ENCODE measurements around the gene DCTD. TPM values are rescaled to one million over a fixed set of nuclear protein-coding genes. Genes with fewer than 3 reads are reported as not detected.

Gene DCTD
- total RNA-seq, 1 donor from 2014 or later, result 93.4 TPM

DNA sequence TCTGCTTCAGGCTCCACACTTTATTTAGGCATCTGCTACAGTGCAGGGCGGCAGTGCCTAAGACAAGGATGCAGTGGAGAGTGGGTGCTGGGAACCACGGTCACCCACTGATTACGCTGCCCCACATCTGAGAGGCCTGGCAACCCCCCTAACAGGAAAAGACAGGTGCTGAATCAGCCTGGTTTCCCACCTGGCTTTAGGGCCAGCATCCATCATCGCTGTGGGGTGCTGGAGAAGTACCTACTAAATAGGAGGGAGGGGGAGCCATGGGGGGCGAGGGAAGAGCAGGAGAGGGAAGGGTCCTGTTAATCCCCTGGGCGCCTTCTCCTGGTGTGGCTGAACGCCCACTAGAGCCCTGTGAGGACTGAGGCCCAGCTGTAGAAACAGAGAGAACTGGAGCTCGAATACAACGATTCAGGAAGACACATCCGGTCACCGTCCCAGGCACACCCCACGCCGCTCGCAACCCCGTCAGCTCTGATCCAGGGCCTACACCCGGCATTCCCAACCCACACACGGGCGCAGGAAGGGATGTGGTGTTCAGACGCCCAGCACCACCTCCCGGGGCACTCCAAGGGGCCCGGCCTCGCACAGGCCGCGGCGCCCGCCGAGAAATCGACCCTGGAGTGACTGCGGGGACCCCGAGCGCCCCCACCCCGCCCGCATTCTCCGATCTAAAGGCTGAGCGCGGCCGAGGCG is 554 bp downstream of the DCTD start:
- no peaks in the 10 kb centered on the region for H3K27me3 Mint-ChIP-seq (ENCODE audit: insufficient read depth, low read depth)
- no peak for DNase-seq (ENCODE audit: low spot score)
- no peak overlapping the region for H3K27ac ChIP-seq

DNA sequence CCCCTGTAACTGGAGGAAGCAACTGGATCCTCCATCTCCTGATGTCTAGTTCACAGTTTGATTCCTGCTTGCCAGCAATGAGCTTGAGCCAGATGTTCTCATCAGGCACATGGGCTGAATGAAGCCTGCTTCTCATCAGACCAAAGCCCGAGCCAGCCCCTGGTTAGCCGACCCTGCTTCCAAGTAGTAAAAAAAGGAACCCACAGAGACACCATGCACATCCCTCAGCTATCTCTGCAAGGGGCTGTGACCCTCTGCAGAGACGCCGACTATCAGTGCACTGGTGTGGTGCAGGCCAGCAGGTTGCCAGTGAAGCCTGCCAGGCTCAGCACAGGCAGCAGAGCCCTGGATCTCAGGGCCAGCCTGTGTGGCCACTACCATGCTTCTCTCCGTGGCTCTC is 2.8 kb downstream of the DCTD start:
- Mint-ChIP-seq H3K27me3 (ENCODE audit: insufficient read depth, low read depth) (no peaks in the 10 kb centered on the region), H3K36me3 (peaks cover 29% of the 10 kb centered on the region), H3K27ac (no peak overlapping the region), H3K4me3 (no peak overlapping the region), H3K9me3 (no peaks in the 10 kb centered on the region), H3K4me1 (peaks cover 25% of the 10 kb centered on the region)
- Histone ChIP-seq H3K9ac (no peak overlapping the region), H2AFZ (replicated peaks) (no peak overlapping the region), H3K27ac (no peak overlapping the region), H3K27me3 (peaks cover 1% of the 10 kb centered on the region), H3F3A (ENCODE audit: low read depth) (peaks cover 17% of the 10 kb centered on the region), H3K36me3 (peaks cover 23% of the 10 kb centered on the region), H3K4me1 (peaks cover 13% of the 10 kb centered on the region), H3K4me2 (no peak overlapping the region), H4K20me1 (ENCODE audit: low read depth) (no peaks in the 10 kb centered on the region), H3K79me2 (ENCODE audit: low read depth) (peaks cover 30% of the 10 kb centered on the region), H3K4me3 (no peak overlapping the region), H3K9me3 (ENCODE audit: low read depth) (no peaks in the 10 kb centered on the region)
- no peak for TF ChIP-seq EZH2 (IDR thresholded peaks at IDR 0.05)
- TF ChIP-seq, protein P1, sequence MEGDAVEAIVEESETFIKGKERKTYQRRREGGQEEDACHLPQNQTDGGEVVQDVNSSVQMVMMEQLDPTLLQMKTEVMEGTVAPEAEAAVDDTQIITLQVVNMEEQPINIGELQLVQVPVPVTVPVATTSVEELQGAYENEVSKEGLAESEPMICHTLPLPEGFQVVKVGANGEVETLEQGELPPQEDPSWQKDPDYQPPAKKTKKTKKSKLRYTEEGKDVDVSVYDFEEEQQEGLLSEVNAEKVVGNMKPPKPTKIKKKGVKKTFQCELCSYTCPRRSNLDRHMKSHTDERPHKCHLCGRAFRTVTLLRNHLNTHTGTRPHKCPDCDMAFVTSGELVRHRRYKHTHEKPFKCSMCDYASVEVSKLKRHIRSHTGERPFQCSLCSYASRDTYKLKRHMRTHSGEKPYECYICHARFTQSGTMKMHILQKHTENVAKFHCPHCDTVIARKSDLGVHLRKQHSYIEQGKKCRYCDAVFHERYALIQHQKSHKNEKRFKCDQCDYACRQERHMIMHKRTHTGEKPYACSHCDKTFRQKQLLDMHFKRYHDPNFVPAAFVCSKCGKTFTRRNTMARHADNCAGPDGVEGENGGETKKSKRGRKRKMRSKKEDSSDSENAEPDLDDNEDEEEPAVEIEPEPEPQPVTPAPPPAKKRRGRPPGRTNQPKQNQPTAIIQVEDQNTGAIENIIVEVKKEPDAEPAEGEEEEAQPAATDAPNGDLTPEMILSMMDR (IDR thresholded peaks at IDR 0.05), result no peak
- no peak for TF ChIP-seq EZH2phosphoT487 (IDR thresholded peaks at IDR 0.05)
- DNase-seq (ENCODE audit: low spot score), result no peak

More for the DNA sequence above, 554 bp downstream of the DCTD start:
- H3K36me3 ChIP-seq, result peaks cover 6% of the 10 kb centered on the region
- Mint-ChIP-seq H3K27ac (peak overlapping the region; percentile 76), H3K9me3 (no peaks in the 10 kb centered on the region), H3K36me3 (peaks cover 17% of the 10 kb centered on the region), H3K4me1 (peaks cover 25% of the 10 kb centered on the region), H3K4me3 (peak overlapping the region; percentile 91)
- TF ChIP-seq, protein P1 (IDR thresholded peaks at IDR 0.05), result no peak
- TF ChIP-seq EZH2 (IDR thresholded peaks at IDR 0.05), result no peak
- no peak for TF ChIP-seq EZH2phosphoT487 (IDR thresholded peaks at IDR 0.05)
- peaks cover 18% of the 10 kb centered on the region for H3K79me2 ChIP-seq (ENCODE audit: low read depth)
- H3K4me1 ChIP-seq, result peaks cover 13% of the 10 kb centered on the region
- peak overlapping the region; percentile 82 for H2AFZ ChIP-seq (replicated peaks)
- peaks cover 5% of the 10 kb centered on the region for H3K27me3 ChIP-seq
- no peaks in the 10 kb centered on the region for H3K9me3 ChIP-seq (ENCODE audit: low read depth)
- H3K9ac ChIP-seq, result peak overlapping the region; percentile 58
- H4K20me1 ChIP-seq (ENCODE audit: low read depth), result no peaks in the 10 kb centered on the region
- H3K4me2 ChIP-seq, result peak overlapping the region; percentile 80
- H3K4me3 ChIP-seq, result peak overlapping the region; percentile 90
- H3F3A ChIP-seq (ENCODE audit: low read depth), result peaks cover 17% of the 10 kb centered on the region

DNA sequence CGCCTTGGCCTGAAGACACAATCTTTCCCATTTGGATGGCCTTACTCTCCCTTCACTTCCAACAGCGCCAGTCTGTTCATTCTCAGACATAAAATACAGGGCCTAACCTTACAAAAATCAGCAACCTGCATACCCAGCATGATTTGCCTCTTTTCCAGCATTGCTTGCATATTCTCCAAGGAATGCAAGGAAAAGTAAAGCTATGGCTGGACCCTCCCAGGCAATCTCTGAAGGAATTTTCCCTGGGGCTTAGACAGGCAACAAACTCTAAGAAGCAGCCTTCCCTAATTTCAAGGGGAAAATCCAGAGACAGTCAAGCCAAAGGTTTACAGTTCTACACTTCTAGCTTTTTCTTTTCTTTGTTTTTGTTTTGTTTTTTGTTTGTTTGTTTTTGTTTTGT is 3.6 kb downstream of the DCTD start:
- no peak overlapping the region for H3K27ac Mint-ChIP-seq
- H3K36me3 ChIP-seq, result peaks cover 26% of the 10 kb centered on the region
- no peak overlapping the region for H3K9ac ChIP-seq
- no peaks in the 10 kb centered on the region for H3K9me3 ChIP-seq (ENCODE audit: low read depth)
- no peak overlapping the region for H3K27ac ChIP-seq
- H3K4me3 ChIP-seq, result no peak overlapping the region
- H3K4me3 Mint-ChIP-seq, result no peak overlapping the region
- peaks cover 13% of the 10 kb centered on the region for H3F3A ChIP-seq (ENCODE audit: low read depth)
- no peak for DNase-seq (ENCODE audit: low spot score)
- no peaks in the 10 kb centered on the region for H4K20me1 ChIP-seq (ENCODE audit: low read depth)
- H3K79me2 ChIP-seq (ENCODE audit: low read depth), result peaks cover 32% of the 10 kb centered on the region
- peaks cover 13% of the 10 kb centered on the region for H3K4me1 ChIP-seq
- no peak overlapping the region for H3K4me2 ChIP-seq
- H3K36me3 Mint-ChIP-seq, result peaks cover 32% of the 10 kb centered on the region
- no peak overlapping the region for H2AFZ ChIP-seq (replicated peaks)
- H3K27me3 ChIP-seq, result no peaks in the 10 kb centered on the region
- TF ChIP-seq EZH2phosphoT487 (IDR thresholded peaks at IDR 0.05) (no peak), EZH2 (IDR thresholded peaks at IDR 0.05) (no peak)
- TF ChIP-seq, protein P1 (IDR thresholded peaks at IDR 0.05), result no peak
- H3K9me3 Mint-ChIP-seq, result no peaks in the 10 kb centered on the region
- H3K27me3 Mint-ChIP-seq (ENCODE audit: insufficient read depth, low read depth), result no peaks in the 10 kb centered on the region
- H3K4me1 Mint-ChIP-seq, result peaks cover 22% of the 10 kb centered on the region
